ENCODE data around the gene DHRSX. TPM values are rescaled to one million over a fixed set of nuclear protein-coding genes. Genes with fewer than 3 reads are reported as not detected.
"Not testable (repeated sequence)": the region's sequence is repeated elsewhere in the genome, so short reads cannot be mapped to it uniquely, and the experiment has no call there.

DHRSX gene
- total RNA-seq, 2 donors from 2014 or later: 36.5 to 45.4 TPM

DNA sequence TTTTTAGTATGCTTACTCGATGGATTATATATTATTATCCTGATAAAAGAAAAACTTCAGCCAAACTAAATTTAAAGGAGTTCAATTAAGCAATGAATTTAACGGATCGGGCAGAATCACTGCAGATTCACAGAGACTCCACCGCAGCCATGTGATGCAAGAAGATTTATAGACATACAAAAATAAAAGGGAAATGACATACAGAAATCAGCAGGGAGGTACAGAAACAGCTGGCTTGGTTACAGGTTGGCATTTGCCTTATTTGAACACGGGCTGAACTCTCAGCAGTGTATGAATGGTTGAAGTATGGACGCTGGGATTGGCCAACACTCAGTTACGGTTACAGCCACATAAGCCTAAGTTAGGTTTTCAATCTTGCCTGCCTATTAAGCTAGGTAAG lies 35.4 kb upstream of the DHRSX start:
- Mint-ChIP-seq H3K27ac (no peak overlapping the region), H3K27me3 (ENCODE audit: insufficient read depth) (no peaks in the 10 kb centered on the region), H3K9me3 (no peaks in the 10 kb centered on the region), H3K4me1 (no peaks in the 10 kb centered on the region), H3K36me3 (ENCODE audit: low read depth) (no peaks in the 10 kb centered on the region), H3K4me3 (no peak overlapping the region)
- Histone ChIP-seq H3K4me3 (ENCODE audit: low read length) (no peak overlapping the region), H3K4me1 (ENCODE audit: control insufficient read depth, insufficient read depth, low read length) (no peaks in the 10 kb centered on the region), H3K9ac (ENCODE audit: extremely low read depth, low read length, poor library complexity, severe bottlenecking) (no peak overlapping the region), H3K27ac (ENCODE audit: low read depth, low read length) (no peak overlapping the region), H3K36me3 (ENCODE audit: control insufficient read depth, insufficient read depth, low read length) (no peaks in the 10 kb centered on the region), H3K9me3 (ENCODE audit: control insufficient read depth, low read length) (no peaks in the 10 kb centered on the region), H3K27me3 (ENCODE audit: control insufficient read depth, insufficient read depth, low read length, poor library complexity, severe bottlenecking) (no peaks in the 10 kb centered on the region)
- no peak for DNase-seq
- WGBS, 2 experiments (ENCODE audit: insufficient coverage in 1 of 2, insufficient read length in 1 of 2): 94 to 100% methylated on average over 5 to 6 of the region's 7 CpGs
- no peak for TF ChIP-seq CTCF (conservative IDR thresholded peaks at IDR 0.05)

DNA sequence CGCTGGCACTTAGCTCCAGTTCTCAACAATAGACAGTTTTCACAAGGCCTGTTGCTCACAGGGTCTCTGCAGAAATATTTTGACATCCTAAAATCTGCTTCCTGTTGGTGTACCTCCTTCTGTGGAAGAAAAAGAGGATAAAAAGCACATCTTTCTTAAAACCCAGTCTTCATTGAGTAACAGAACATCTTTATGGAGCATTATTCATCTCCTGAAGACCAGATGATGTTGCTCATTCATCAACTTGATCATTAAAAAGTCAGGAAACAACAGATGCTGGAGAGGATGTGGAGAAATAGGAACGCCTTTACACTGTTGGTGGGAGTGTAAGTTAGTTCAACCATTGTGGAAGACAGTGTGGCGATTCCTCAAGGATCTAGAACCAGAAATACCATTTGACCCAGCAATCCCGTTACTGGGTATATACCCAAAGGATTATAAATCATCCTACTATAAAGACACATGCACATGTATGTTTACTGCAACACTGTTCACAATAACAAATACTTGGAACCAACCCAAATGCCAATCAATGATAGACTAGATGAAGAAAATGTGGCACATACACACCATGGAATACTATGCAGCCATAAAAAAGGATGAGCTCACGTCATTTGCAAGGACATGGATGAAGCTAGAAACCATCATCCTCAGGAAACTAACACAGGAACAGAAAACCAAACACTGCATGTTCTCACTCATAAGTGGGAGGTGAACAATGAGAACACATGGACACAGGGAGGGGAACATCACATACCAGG lies 33.7 kb upstream of the DHRSX start:
- not testable (repeated sequence) for H3K27ac ChIP-seq (ENCODE audit: low read depth, low read length)

DNA sequence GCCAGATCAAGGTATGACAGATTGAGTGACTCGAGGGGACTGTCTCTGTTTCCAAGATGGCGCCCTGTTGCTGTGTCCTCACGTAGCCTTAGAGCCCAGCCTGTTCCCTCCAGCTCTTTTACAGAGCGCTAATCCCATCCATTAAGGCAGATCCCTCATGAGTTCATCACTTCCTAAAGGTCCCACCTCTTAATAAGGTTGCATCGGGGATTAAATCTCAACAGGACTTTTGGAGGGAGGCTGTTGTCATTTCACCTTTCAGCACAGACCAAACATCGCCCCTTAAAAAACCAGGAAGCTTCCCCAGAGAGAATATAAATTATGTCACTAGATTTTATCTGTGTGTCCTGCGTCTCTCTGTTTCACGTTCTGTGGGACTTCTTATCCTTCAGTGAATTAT lies 32.6 kb upstream of the DHRSX start:
- H3K36me3 Mint-ChIP-seq (ENCODE audit: low read depth): no peaks in the 10 kb centered on the region
- H3K27me3 Mint-ChIP-seq (ENCODE audit: insufficient read depth): no peaks in the 10 kb centered on the region
- H3K4me3 ChIP-seq (ENCODE audit: low read length): no peak overlapping the region
- WGBS, 2 experiments (ENCODE audit: insufficient coverage in 1 of 2, insufficient read length in 1 of 2): 95 to 96% methylated on average over 5 to 8 of the region's 8 CpGs
- DNase-seq: no peak
- no peaks in the 10 kb centered on the region for H3K9me3 ChIP-seq (ENCODE audit: control insufficient read depth, low read length)
- no peaks in the 10 kb centered on the region for H3K36me3 ChIP-seq (ENCODE audit: control insufficient read depth, insufficient read depth, low read length)
- H3K4me3 Mint-ChIP-seq: no peak overlapping the region
- peaks cover under 1% of the 10 kb centered on the region for H3K9me3 Mint-ChIP-seq
- H3K27me3 ChIP-seq (ENCODE audit: control insufficient read depth, insufficient read depth, low read length, poor library complexity, severe bottlenecking): no peaks in the 10 kb centered on the region
- no peaks in the 10 kb centered on the region for H3K4me1 Mint-ChIP-seq
- TF ChIP-seq CTCF (conservative IDR thresholded peaks at IDR 0.05): no peak
- H3K9ac ChIP-seq (ENCODE audit: extremely low read depth, low read length, poor library complexity, severe bottlenecking): no peak overlapping the region
- H3K4me1 ChIP-seq (ENCODE audit: control insufficient read depth, insufficient read depth, low read length): no peaks in the 10 kb centered on the region
- no peak overlapping the region for H3K27ac ChIP-seq (ENCODE audit: low read depth, low read length)
- no peak overlapping the region for H3K27ac Mint-ChIP-seq

More for the DNA sequence above, 33.7 kb upstream of the DHRSX start:
- H3K4me1 ChIP-seq (ENCODE audit: control insufficient read depth, insufficient read depth, low read length); H3K27me3 Mint-ChIP-seq (ENCODE audit: insufficient read depth); H3K4me3 ChIP-seq (ENCODE audit: low read length); H3K36me3 ChIP-seq (ENCODE audit: control insufficient read depth, insufficient read depth, low read length); H3K4me3 Mint-ChIP-seq; H3K9me3 ChIP-seq (ENCODE audit: control insufficient read depth, low read length); DNase-seq; H3K4me1 Mint-ChIP-seq; H3K36me3 Mint-ChIP-seq (ENCODE audit: low read depth); H3K27ac Mint-ChIP-seq; H3K9ac ChIP-seq (ENCODE audit: extremely low read depth, low read length, poor library complexity, severe bottlenecking); H3K27me3 ChIP-seq (ENCODE audit: control insufficient read depth, insufficient read depth, low read length, poor library complexity, severe bottlenecking); H3K9me3 Mint-ChIP-seq: not testable (repeated sequence)
- WGBS, 2 experiments (ENCODE audit: insufficient coverage in 1 of 2, insufficient read length in 1 of 2): 65 to 100% methylated on average over 1 to 3 of the region's 5 CpGs

Data from endodermal cell (in vitro differentiated cells).